Endothelial cell of umbilical vein (primary cell): ENCODE data around the gene UQCR10. TPM values are rescaled to one million over a fixed set of nuclear protein-coding genes. Genes with fewer than 3 reads are reported as not detected.

Source experiments
- BruUV-seq: library from RNA; stranded (reverse); fragments of 400-500 nt; replicated peaks from 2 replicates; lab custom pipeline; 2021; lab: Mats Ljungman, UMichigan
- CTCF ChIA-PET: fragments of 300-600, 350-600 bp; sonication (Branson Sonifier 250); formaldehyde crosslinking; loops from one replicate; lab custom pipeline; 2021; ENCODE audit warnings: antibody characterized with exemption, inconsistent platforms; lab: Charles Lee
- POLR2A ChIA-PET: fragments of 300-600, 350-600 bp; sonication (Branson Sonifier 250); formaldehyde crosslinking; loops from one replicate; lab custom pipeline; 2021; ENCODE audit warnings: antibody characterized with exemption, inconsistent platforms; lab: Charles Lee
- DNase-seq: peaks from one replicate; pipeline ENCODE4 v3.0.0-alpha.2; 2011; ENCODE audit warnings: low read depth, low spot score
- FAIRE-seq: peaks from 2 replicates; lab custom pipeline; 2011; peaks lifted over from hg19 to GRCh38; lab: Jason Lieb, UNC
- H2AFZ ChIP-seq: 2 replicates; pipeline ENCODE4 v1.6.0; 2012; ENCODE audit warnings: low read depth, low read length, control low read depth, inconsistent platforms
- H3K27ac ChIP-seq: 2 replicates; pipeline ENCODE4 v1.5.1; 2011; ENCODE audit warnings: low read depth, mild to moderate bottlenecking, control low read depth, low read length, moderate library complexity; ENCODE audit not compliant: insufficient read depth
- H3K27me3 ChIP-seq, 2 experiments: 2 replicates each; pipeline versions ENCODE4 v1.6.0 to v1.6.1; 2011; ENCODE audit warnings: low read length in 2 of 2, mixed read lengths in 1 of 2; ENCODE audit not compliant: control insufficient read depth in 2 of 2, insufficient read depth in 2 of 2
- H3K36me3 ChIP-seq, 2 experiments: 2 replicates in 1 of 2; 3 replicates in 1 of 2; pipeline ENCODE4 v1.5.1; 2011; ENCODE audit warnings: low read length in 2 of 2, mild to moderate bottlenecking in 1 of 2, moderate library complexity in 1 of 2; ENCODE audit not compliant: control insufficient read depth in 2 of 2, insufficient read depth in 2 of 2; ENCODE audit errors: extremely low read depth in 1 of 2
- H3K4me1 ChIP-seq: 3 replicates; pipeline ENCODE4 v1.5.1; 2011; ENCODE audit warnings: mild to moderate bottlenecking, low read length; ENCODE audit not compliant: control insufficient read depth, insufficient read depth; ENCODE audit errors: extremely low read depth
- H3K4me2 ChIP-seq: 2 replicates; pipeline ENCODE4 v1.6.1; 2011; ENCODE audit warnings: low read length, control low read depth, mixed read lengths; ENCODE audit not compliant: insufficient read depth
- H3K4me3 ChIP-seq, 3 experiments: fragments of 200-600 bp in 1 of 3; sonication (generic), shearing (Covaris generic) in 1 of 3; replicated peaks in 1 of 3; 2 replicates each; pipeline ENCODE4 v1.5.1; 2011 to 2016; ENCODE audit warnings: control low read depth in 3 of 3, low read length in 3 of 3, mild to moderate bottlenecking in 2 of 3, inconsistent platforms in 1 of 3, low read depth in 1 of 3, moderate library complexity in 1 of 3; ENCODE audit not compliant: insufficient read depth in 1 of 3
- H3K79me2 ChIP-seq: 2 replicates; pipeline ENCODE4 v1.6.0; 2012; ENCODE audit warnings: low read length, inconsistent platforms; ENCODE audit not compliant: control insufficient read depth, insufficient read depth
- H3K9ac ChIP-seq: replicated peaks from 2 replicates; pipeline ENCODE3; 2011; ENCODE audit warnings: low read length, control low read depth; ENCODE audit not compliant: insufficient read depth; ENCODE audit errors: extremely low read depth
- H3K9me1 ChIP-seq: replicated peaks from 3 replicates; pipeline ENCODE4 v1.6.0; 2011; ENCODE audit warnings: mild to moderate bottlenecking, low read length; ENCODE audit not compliant: control insufficient read depth, insufficient read depth; ENCODE audit errors: extremely low read depth
- H3K9me3 ChIP-seq: replicated peaks from 2 replicates; pipeline ENCODE4 v1.5.1; 2012; ENCODE audit warnings: low read length, inconsistent platforms; ENCODE audit not compliant: control insufficient read depth, insufficient read depth
- H4K20me1 ChIP-seq: replicated peaks from 2 replicates; pipeline ENCODE3; 2011; ENCODE audit warnings: mild to moderate bottlenecking, low read length; ENCODE audit not compliant: control insufficient read depth, insufficient read depth; ENCODE audit errors: extremely low read depth
- CTCF ChIP-seq, 2 donors: IDR thresholded peaks; 1 replicate in 1 of 2; 2 replicates in 1 of 2; pipeline ENCODE4 v1.5.1; 2011; ENCODE audit warnings: low read length in 2 of 2, mild to moderate bottlenecking in 2 of 2, moderate library complexity in 2 of 2, control low read depth in 1 of 2, inconsistent platforms in 1 of 2, low read depth in 1 of 2; ENCODE audit not compliant: insufficient read depth in 1 of 2; ENCODE audit errors: extremely low read depth in 1 of 2
- EZH2 ChIP-seq: IDR thresholded peaks from 2 replicates; pipeline ENCODE4 v1.6.1; 2012; ENCODE audit warnings: borderline replicate concordance, low read depth, mild to moderate bottlenecking, moderate library complexity, low read length, inconsistent platforms; ENCODE audit not compliant: severe bottlenecking
- FOS ChIP-seq: IDR thresholded peaks from 2 replicates; pipeline ENCODE4 v1.6.1; 2011; ENCODE audit warnings: mild to moderate bottlenecking, low read length, moderate library complexity, borderline replicate concordance; ENCODE audit not compliant: insufficient read depth
- GATA2 ChIP-seq: IDR thresholded peaks from 2 replicates; pipeline ENCODE4 v1.7.0; 2011; ENCODE audit warnings: low read depth, mild to moderate bottlenecking, moderate library complexity, mixed read lengths, low read length; ENCODE audit not compliant: insufficient read length, insufficient read depth
- JUN ChIP-seq: IDR thresholded peaks from 2 replicates; pipeline ENCODE4 v1.6.1; 2011; ENCODE audit warnings: borderline replicate concordance, low read depth; ENCODE audit not compliant: insufficient read length, insufficient read depth
- MYC ChIP-seq: IDR thresholded peaks from one replicate; pipeline ENCODE4 v1.6.1; 2011; ENCODE audit warnings: mild to moderate bottlenecking, low read depth, low read length
- POLR2A ChIP-seq: IDR thresholded peaks from 2 replicates; pipeline ENCODE4 v1.6.1; 2012; ENCODE audit warnings: low read depth, mild to moderate bottlenecking, control low read depth, low read length
- POLR2AphosphoS5 ChIP-seq: IDR thresholded peaks from 2 replicates; pipeline ENCODE4 v1.6.1; 2012; ENCODE audit warnings: low read depth, mild to moderate bottlenecking, control low read depth, low read length, moderate library complexity; ENCODE audit not compliant: insufficient read depth
- dilution Hi-C: fragments of 300-500 bp; cut with MboI; formaldehyde crosslinking; loops from one replicate; pipeline ENCODE4 v1.15.0; 2019; ENCODE audit warnings: low sequenced_read_pairs; ENCODE audit not compliant: extremely low pct_ligation_motif_present
- intact Hi-C: fragments of 100-400 bp; cut with micrococcal nuclease; formaldehyde crosslinking; loops from one replicate; pipeline ENCODE4 v1.10.0; 2022
- polyA plus RNA-seq, 4 experiments: library from polyadenylated mRNA; depleted of rRNA in 3 of 4; stranded (reverse) in 3 of 4; unstranded in 1 of 4; fragments of >200 nt; gene quantifications; 2 replicates each; pipeline versions ENCODE4 v1.2.1 to v1.2.3, GENCODE V29; 2011 to 2012; ENCODE audit warnings: missing spikeins in 1 of 4
- total RNA-seq: library from RNA; stranded (reverse); gene quantifications from 2 replicates; pipeline ENCODE4 v1.2.3, GENCODE V29; 2021
- TF ChIP-seq, protein P1 (sequence below): IDR thresholded peaks from 2 replicates; pipeline ENCODE4 v1.6.1; 2011; ENCODE audit not compliant: insufficient read depth, insufficient read length

Gene UQCR10
- total and polyA plus RNA-seq, 2 donors (not counting 3 experiments of a cell fraction or from before 2014, with no cell fraction given), result 96.6 to 196 TPM

DNA sequence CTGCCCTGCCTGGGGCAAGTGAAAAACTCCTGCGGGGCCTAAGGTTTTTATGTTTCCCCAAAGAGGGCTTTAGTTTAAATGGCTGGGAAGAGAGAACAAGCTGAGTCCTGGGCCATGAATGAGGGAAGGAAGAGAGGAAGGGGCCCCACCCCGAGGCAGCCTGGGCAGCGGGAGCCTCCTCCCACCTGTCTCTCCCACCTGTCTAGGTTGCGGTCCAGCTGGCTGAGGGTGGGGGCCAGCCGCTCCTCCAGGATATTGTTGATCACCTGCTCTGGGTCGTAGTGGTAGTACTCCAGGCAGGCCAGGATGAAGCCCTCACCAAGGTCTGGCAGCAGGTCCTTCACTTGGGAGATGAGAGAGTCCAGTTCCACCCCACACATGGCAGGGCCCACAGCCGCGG lies 34.6 kb downstream of the UQCR10 start:
- Histone ChIP-seq H3K4me1 (peaks cover 14% of the 10 kb centered on the region), H3K36me3 (peaks cover 0 to 45% of the 10 kb centered on the region in 2 experiments), H3K4me3 (no peak overlapping the region), H2AFZ (no peak overlapping the region), H3K9me1 (no peaks in the 10 kb centered on the region), H3K27ac (no peak overlapping the region), H3K9ac (no peak overlapping the region), H4K20me1 (no peaks in the 10 kb centered on the region), H3K9me3 (no peaks in the 10 kb centered on the region), H3K4me2 (no peak overlapping the region), H3K27me3 (no peaks in the 10 kb centered on the region), H3K79me2 (no peaks in the 10 kb centered on the region)
- TF ChIP-seq FOS, result no peak
- TF ChIP-seq POLR2AphosphoS5, result no peak
- TF ChIP-seq MYC, result no peak
- no peak for TF ChIP-seq GATA2
- no peak for TF ChIP-seq JUN
- TF ChIP-seq, protein P1, sequence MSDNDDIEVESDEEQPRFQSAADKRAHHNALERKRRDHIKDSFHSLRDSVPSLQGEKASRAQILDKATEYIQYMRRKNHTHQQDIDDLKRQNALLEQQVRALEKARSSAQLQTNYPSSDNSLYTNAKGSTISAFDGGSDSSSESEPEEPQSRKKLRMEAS, result no peak
- TF ChIP-seq CTCF (IDR thresholded peaks at IDR 0.05; ENCODE audit: extremely low read depth in 1 of 2, insufficient read depth in 1 of 2, low read depth in 1 of 2, low read length in 2 of 2), result no peak
- TF ChIP-seq POLR2A, result no peak
- no peak for TF ChIP-seq EZH2
- dilution Hi-C loops (no loop called here), intact Hi-C loops (no loop called here)
- DNase-seq (no peak), FAIRE-seq (no peak)
- ChIA-PET POLR2A (no interaction called here), CTCF (no interaction called here)
- BruUV-seq, result no TSS peak
